ENCODE results near the gene KLHL18.

GRCh38 chr3:47265008-47265407 is 17.7 kb upstream of the KLHL18 start:
- no peak for TF ChIP-seq EZH2 (IDR thresholded peaks at IDR 0.05; ENCODE audit: insufficient read depth, poor library complexity, severe bottlenecking)
- TF ChIP-seq EZH2phosphoT487 (IDR thresholded peaks at IDR 0.05; ENCODE audit: insufficient read depth, low read depth): no peak
